ENCODE data around the gene AP1G1.
"Not testable (repeated sequence)": the region's sequence is repeated elsewhere in the genome, so short reads cannot be mapped to it uniquely, and the experiment has no call there.

The AP1G1 gene

DNA sequence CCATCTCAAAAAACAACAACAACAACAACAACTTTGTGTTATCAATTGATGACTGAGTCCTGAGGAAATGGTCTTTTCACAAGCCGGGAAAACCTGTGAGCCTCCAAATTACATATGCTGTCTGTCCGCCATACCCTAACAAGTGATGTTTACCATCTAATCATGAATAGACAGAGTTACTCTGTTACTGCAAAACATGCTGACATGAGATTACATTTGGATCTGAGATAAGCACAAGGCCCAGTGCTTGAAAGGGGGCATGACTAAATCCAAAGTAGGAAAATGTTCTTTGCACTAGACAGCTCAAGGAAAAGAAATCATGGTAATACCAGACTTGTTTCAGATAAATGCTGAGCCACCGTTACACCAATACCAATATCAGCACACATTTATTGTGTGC is 28.5 kb upstream of the AP1G1 start:
- TF ChIP-seq, protein P1, sequence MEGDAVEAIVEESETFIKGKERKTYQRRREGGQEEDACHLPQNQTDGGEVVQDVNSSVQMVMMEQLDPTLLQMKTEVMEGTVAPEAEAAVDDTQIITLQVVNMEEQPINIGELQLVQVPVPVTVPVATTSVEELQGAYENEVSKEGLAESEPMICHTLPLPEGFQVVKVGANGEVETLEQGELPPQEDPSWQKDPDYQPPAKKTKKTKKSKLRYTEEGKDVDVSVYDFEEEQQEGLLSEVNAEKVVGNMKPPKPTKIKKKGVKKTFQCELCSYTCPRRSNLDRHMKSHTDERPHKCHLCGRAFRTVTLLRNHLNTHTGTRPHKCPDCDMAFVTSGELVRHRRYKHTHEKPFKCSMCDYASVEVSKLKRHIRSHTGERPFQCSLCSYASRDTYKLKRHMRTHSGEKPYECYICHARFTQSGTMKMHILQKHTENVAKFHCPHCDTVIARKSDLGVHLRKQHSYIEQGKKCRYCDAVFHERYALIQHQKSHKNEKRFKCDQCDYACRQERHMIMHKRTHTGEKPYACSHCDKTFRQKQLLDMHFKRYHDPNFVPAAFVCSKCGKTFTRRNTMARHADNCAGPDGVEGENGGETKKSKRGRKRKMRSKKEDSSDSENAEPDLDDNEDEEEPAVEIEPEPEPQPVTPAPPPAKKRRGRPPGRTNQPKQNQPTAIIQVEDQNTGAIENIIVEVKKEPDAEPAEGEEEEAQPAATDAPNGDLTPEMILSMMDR (conservative IDR thresholded peaks at IDR 0.05; ENCODE audit: low read length): no peak
- no peak for DNase-seq (ENCODE audit: low read depth)
- no peak overlapping the region for H3K4me3 ChIP-seq (ENCODE audit: low read length)

DNA sequence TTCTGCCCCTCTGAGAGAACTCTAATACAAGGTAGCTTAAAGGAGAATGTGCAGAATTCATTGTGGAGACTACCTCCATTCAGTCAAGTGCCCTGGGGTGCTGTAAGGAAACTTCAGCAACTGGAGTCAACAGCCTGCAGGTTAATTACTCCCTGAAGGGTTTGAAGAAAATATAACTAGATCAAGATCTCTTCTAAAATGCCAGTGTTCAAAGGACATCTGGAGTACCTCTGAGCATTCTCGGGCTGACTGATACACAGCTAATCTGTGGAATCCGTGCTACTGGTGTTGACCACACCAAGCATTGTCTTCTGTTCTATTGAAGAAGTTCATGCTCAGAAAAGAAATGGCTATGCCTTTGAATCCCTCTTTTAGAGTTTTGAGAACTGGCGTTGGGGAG is 25.7 kb upstream of the AP1G1 start:
- H3K4me3 ChIP-seq (ENCODE audit: low read length): no peak overlapping the region
- no peak for DNase-seq (ENCODE audit: low read depth)
- TF ChIP-seq, protein P1 (conservative IDR thresholded peaks at IDR 0.05; ENCODE audit: low read length): no peak

DNA sequence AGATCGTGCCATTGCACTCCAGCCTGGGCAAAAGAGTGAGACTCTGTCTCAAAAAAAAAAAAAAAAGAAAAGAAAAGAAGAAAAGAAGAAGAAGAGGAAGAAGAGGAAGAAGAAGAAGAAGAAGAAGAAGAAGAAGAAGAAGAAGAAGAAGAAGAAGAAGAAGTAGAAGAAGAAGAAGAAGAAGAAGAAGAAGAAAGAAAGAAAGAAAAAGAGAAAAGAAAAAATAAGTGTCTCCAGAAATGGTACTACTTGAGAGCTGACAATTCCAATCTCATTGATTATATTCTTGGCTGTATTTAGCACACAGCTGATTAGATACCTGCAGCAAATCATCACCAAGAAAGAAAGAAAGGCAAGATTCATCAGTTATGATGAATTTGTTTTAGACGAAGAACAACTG is 23.5 kb upstream of the AP1G1 start:
- not testable (repeated sequence) for DNase-seq (ENCODE audit: low read depth); H3K4me3 ChIP-seq (ENCODE audit: low read length)

GRCh38 chr16:71831698-71832097 is 23.1 kb upstream of the AP1G1 start:
- DNase-seq (ENCODE audit: low read depth); H3K4me3 ChIP-seq (ENCODE audit: low read length): not testable (repeated sequence)

- TF ChIP-seq, protein P1 (conservative IDR thresholded peaks at IDR 0.05; ENCODE audit: low read length): no peak
- no peak for DNase-seq (ENCODE audit: low read depth)
- H3K4me3 ChIP-seq (ENCODE audit: low read length): no peak overlapping the region
Observed at GRCh38 chr16:71830359-71830758, 21.7 kb upstream of the AP1G1 start.

- no peak overlapping the region for H3K4me3 ChIP-seq (ENCODE audit: low read length)
- DNase-seq (ENCODE audit: low read depth): no peak
- TF ChIP-seq, protein P1 (conservative IDR thresholded peaks at IDR 0.05; ENCODE audit: low read length): no peak
Observed at GRCh38 chr16:71826533-71827017, 17.9 kb upstream of the AP1G1 start.

DNA sequence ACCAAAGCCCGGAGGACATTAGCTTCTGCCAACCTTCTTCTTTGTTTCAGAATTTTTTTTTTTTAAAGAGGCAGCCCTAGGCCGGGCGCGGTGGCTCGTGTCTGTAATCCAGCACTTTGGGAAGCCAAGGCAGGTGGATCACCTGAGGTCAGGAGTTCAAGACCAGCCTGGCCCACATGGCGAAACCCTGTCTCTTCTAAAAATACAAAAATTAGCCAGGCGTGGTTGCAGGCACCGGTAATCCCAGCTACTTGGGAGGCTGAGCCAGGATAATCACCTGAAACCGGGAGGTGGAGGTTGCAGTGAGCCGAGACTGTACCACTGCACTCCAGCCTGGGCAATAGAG is 8.5 kb upstream of the AP1G1 start:
- not testable (repeated sequence) for H3K4me3 ChIP-seq (ENCODE audit: low read length); DNase-seq (ENCODE audit: low read depth)

- peak; percentile 12 for DNase-seq (ENCODE audit: low read depth)
- H3K4me3 ChIP-seq (ENCODE audit: low read length): no peak overlapping the region
- TF ChIP-seq, protein P1 (conservative IDR thresholded peaks at IDR 0.05; ENCODE audit: low read length): no peak
Observed at GRCh38 chr16:71811261-71811803, 2.7 kb upstream of the AP1G1 start.

DNA sequence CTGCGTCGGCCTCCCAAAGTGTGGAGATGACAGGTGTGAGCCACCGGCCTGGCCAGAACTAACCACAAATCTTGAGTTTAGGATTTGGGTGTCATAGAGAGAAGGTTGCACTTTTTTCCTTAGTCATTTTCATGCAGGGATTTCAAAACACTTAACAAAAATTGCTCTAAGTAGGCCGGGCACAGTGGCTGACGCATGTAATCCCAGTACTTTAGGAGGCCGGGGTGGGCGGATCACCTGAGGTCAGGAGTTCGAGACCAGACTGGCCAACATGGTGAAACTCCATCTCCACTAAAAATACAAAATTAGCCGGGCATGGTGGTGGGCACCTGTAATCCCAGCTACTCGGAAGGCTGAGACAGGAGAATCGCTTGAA is 1.5 kb upstream of the AP1G1 start:
- not testable (repeated sequence) for DNase-seq (ENCODE audit: low read depth); H3K4me3 ChIP-seq (ENCODE audit: low read length)

All from AG10803 (cell line).